ENCODE results near the gene DNASE2B.

Gene DNASE2B

DNA sequence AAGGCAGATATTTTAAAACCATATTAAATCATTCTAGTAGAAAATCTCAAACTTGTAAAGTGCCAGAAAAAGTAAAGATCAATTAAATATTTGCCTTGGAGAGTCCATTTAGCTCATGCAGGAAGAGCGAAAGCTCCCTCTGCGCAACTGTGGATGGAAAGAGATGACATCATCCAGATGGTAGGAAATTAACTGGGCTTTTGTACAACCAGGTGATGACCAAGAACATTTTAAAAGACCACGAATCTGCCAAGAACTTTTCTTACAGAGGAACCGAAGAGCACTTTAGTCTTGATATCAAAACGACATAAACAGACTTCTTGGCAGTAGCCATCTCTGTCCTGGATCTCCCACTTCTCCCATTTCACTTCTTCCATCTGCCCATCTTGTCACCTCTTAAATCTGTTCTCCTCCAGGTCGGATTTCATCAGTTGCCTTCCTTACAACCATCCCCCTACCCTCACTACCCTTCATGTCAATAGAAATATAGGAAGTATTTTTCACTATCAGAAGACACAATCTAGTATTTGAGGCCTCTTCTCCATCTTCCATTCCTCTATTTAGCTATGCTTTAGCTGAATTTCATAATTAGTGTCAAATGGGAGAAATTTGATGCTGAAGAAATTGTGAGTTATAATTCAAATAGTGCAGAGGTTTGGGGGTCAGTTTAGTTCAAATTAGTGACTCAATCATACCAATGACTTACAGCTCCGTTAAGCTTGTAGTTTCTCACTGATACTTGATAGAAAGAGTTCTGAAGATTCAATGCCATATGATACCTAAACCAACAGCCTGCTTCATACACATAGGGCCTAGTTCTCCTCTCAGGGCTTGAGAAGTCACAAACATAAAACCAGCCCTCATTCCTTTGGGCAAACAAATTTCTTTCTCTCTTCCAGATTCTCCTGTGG is 22.0 kb upstream of the DNASE2B start:
- Histone ChIP-seq H3K27me3 (ENCODE audit: control insufficient read depth in 1 of 2, insufficient read depth in 2 of 2, low read length in 2 of 2) (no peaks in the 10 kb centered on the region), H3K4me3 (ENCODE audit: low read depth in 1 of 2, low read length in 2 of 2) (no peak overlapping the region), H3K27ac (ENCODE audit: low read depth, low read length) (no peak overlapping the region), H3K9ac (ENCODE audit: low read length) (no peak overlapping the region), H3K4me1 (ENCODE audit: insufficient read depth, low read length) (peaks cover 22% of the 10 kb centered on the region), H3K9me3 (ENCODE audit: low read length) (no peaks in the 10 kb centered on the region), H3K36me3 (ENCODE audit: insufficient read depth, low read length) (no peaks in the 10 kb centered on the region)

DNA sequence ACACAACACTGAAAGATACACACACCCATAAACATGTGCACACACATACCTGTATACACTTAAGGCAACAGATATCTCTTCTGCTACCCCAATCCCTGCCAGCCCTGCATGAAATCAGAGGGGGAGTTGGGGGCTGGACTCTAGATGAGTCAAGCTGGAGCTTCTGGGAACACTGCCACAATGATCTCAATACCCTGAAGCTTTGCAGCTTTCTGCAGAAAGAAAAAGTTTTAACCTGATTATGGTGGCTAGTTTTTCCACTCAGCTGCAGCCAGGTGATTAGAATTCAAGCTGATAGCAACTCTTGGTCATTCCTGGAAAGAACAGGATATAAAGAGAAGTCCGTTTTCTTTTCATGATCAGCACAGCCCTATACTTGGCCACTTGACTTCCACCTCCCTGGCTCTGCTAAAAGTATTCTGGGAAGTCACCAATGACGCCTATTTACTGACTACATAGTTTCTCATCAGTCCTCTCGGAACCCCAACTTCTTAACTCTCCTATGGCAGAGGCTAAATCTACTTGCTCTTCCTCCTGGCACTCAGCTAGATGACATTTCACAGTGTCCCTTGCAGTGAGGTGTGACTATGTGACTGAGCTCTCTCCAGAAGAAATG is 20.7 kb upstream of the DNASE2B start:
- no peaks in the 10 kb centered on the region for H3K27me3 ChIP-seq (ENCODE audit: control insufficient read depth in 1 of 2, insufficient read depth in 2 of 2, low read length in 2 of 2)
- peaks cover 22% of the 10 kb centered on the region for H3K4me1 ChIP-seq (ENCODE audit: insufficient read depth, low read length)
- no peak overlapping the region for H3K9ac ChIP-seq (ENCODE audit: low read length)
- H3K27ac ChIP-seq (ENCODE audit: low read depth, low read length) = no peak overlapping the region
- H3K4me3 ChIP-seq (ENCODE audit: low read depth in 1 of 2, low read length in 2 of 2) = no peak overlapping the region
- H3K9me3 ChIP-seq (ENCODE audit: low read length) = no peaks in the 10 kb centered on the region
- no peaks in the 10 kb centered on the region for H3K36me3 ChIP-seq (ENCODE audit: insufficient read depth, low read length)

DNA sequence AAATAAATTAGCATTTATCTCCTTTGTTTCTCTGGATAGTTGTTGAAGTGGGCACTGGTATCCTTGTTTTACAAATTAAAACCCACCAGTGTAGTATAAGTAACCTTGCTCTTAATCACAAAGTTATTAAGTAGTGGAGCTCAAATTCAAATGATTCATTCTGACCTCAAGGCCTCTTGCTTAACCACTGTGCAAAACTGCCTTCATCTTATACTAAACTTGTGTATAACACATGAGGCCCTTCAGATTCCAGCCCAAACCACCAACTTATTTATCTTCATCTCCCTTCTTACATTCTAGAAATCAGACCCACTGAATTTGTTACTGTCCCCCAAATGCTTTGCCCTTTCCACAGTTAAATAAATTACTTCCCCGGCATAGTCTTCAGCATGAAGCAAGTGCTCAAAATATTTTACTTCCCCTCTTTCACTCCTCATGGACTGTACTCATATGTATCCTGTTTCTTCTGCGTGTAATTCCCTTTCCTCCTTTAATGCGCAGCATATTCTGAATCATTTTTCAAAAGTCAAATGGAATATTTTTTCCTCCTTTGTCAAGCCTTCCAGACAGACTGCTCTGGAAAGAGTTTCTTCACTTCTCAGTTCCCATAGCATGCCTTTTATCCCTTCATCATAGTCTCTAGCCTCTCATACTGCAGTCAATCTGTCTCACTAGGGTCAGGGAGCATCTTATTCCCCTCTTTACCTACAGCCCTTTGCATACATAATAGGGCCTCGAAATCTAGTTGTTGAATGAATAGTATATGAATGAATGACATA is 19.0 kb upstream of the DNASE2B start:
- no peaks in the 10 kb centered on the region for H3K27me3 ChIP-seq (ENCODE audit: control insufficient read depth in 1 of 2, insufficient read depth in 2 of 2, low read length in 2 of 2)
- H3K4me3 ChIP-seq (ENCODE audit: low read depth in 1 of 2, low read length in 2 of 2) = no peak overlapping the region
- H3K36me3 ChIP-seq (ENCODE audit: insufficient read depth, low read length) = no peaks in the 10 kb centered on the region
- no peak overlapping the region for H3K9ac ChIP-seq (ENCODE audit: low read length)
- H3K4me1 ChIP-seq (ENCODE audit: insufficient read depth, low read length) = peaks cover 22% of the 10 kb centered on the region
- no peak overlapping the region for H3K27ac ChIP-seq (ENCODE audit: low read depth, low read length)
- H3K9me3 ChIP-seq (ENCODE audit: low read length) = no peaks in the 10 kb centered on the region

DNA sequence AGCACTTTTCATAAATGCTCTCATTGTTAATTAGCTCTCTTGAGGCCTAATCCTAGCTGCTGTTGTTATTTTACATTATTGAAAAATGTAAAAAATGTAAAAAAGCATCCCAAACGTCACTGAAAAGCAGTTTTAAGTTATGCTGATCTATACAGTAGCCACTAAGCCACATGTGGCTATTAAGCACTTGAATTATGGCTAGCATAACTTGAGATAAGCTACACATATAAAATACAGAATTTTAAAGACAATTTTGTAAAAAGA is 18.4 kb upstream of the DNASE2B start:
- Histone ChIP-seq H3K36me3 (ENCODE audit: insufficient read depth, low read length) (no peaks in the 10 kb centered on the region), H3K4me1 (ENCODE audit: insufficient read depth, low read length) (peaks cover 18% of the 10 kb centered on the region), H3K9me3 (ENCODE audit: low read length) (no peaks in the 10 kb centered on the region), H3K27me3 (ENCODE audit: control insufficient read depth in 1 of 2, insufficient read depth in 2 of 2, low read length in 2 of 2) (no peaks in the 10 kb centered on the region), H3K27ac (ENCODE audit: low read depth, low read length) (no peak overlapping the region), H3K9ac (ENCODE audit: low read length) (no peak overlapping the region), H3K4me3 (ENCODE audit: low read depth in 1 of 2, low read length in 2 of 2) (no peak overlapping the region)

DNA sequence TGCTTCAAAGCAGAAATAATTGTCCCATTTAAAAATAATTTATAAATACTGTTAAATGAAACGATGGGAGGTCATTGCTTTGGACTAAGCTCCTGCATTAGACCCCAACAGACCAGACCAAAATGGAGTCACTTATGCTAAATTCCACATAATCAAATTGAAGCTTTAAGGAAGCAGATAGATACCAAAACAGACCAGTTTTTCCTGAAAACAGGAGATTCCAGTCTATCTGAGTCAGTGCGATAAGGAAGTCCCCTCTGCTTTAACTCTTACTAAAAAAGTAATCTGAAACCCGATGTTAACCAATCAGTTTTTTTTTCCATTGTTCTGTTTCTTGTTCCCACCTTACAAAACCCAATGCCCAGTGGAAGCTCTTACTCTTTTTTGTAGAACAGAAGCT is 16.2 kb upstream of the DNASE2B start:
- peaks cover 8% of the 10 kb centered on the region for H3K4me1 ChIP-seq (ENCODE audit: insufficient read depth, low read length)
- H3K27me3 ChIP-seq (ENCODE audit: control insufficient read depth in 1 of 2, insufficient read depth in 2 of 2, low read length in 2 of 2) = no peaks in the 10 kb centered on the region
- no peaks in the 10 kb centered on the region for H3K36me3 ChIP-seq (ENCODE audit: insufficient read depth, low read length)
- H3K4me3 ChIP-seq (ENCODE audit: low read depth in 1 of 2, low read length in 2 of 2) = no peak overlapping the region
- H3K9me3 ChIP-seq (ENCODE audit: low read length) = no peaks in the 10 kb centered on the region
- H3K9ac ChIP-seq (ENCODE audit: low read length) = no peak overlapping the region
- H3K27ac ChIP-seq (ENCODE audit: low read depth, low read length) = no peak overlapping the region

DNA sequence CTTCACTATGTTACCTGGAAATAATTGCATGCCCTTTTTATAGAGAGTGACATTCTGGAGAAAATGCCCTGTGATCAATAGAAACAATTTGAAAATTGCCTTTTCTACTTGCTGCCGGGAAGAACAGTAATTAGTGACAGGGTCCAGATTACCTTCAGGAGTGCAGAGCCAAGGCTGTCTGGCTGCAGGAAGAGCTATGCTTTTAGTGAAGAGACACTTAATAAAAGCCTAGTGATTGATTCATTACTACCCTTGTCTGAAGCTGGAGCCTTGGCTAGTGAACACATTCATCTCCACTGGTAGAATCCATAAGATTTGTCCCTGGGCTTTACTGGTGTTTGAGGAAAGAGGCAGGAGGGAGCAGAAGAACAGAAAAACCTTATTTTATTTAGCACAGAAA is 12.9 kb upstream of the DNASE2B start:
- Histone ChIP-seq H3K9me3 (ENCODE audit: low read length) (no peaks in the 10 kb centered on the region), H3K9ac (ENCODE audit: low read length) (no peak overlapping the region), H3K4me3 (ENCODE audit: low read depth in 1 of 2, low read length in 2 of 2) (no peak overlapping the region), H3K4me1 (ENCODE audit: insufficient read depth, low read length) (no peaks in the 10 kb centered on the region), H3K27me3 (ENCODE audit: control insufficient read depth in 1 of 2, insufficient read depth in 2 of 2, low read length in 2 of 2) (no peaks in the 10 kb centered on the region), H3K36me3 (ENCODE audit: insufficient read depth, low read length) (no peaks in the 10 kb centered on the region), H3K27ac (ENCODE audit: low read depth, low read length) (no peak overlapping the region)

DNA sequence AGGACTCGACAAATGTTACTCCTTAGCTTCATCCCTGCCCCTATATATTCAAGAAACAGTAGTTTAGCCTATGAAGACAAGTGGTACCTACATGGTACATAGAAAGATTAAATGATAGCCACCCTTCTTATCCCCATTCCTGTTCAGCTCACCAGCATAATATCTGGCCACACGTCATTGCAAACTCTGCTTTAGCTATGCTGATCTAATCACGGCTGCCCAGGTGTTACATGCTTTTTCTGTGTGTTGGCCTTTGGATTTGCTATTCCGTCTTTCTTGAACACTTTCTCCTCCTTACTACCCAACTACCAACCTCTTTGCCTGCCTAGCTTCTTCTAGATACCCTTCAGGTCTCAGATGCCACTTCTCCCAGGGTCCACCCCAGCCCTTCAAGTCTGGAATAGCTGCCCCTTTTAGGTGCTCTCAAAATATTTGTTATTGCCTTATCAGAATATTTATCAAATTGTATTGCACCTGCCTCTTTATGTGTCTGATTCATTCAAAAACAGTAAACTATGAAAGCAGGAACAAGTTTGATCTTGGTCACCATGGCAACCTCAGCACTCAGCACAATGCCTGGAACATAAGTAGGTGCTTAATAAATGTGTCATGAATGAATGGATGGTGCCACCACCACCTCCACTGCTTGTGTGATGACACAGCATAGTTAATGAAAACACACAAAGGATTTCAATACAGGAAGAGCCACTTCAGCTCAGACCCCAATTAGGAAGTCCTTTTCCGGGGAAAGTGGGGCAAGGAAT is 11.4 kb upstream of the DNASE2B start:
- no peak overlapping the region for H3K9ac ChIP-seq (ENCODE audit: low read length)
- no peaks in the 10 kb centered on the region for H3K36me3 ChIP-seq (ENCODE audit: insufficient read depth, low read length)
- no peak overlapping the region for H3K4me3 ChIP-seq (ENCODE audit: low read depth in 1 of 2, low read length in 2 of 2)
- H3K4me1 ChIP-seq (ENCODE audit: insufficient read depth, low read length) = no peaks in the 10 kb centered on the region
- no peak overlapping the region for H3K27ac ChIP-seq (ENCODE audit: low read depth, low read length)
- no peaks in the 10 kb centered on the region for H3K27me3 ChIP-seq (ENCODE audit: control insufficient read depth in 1 of 2, insufficient read depth in 2 of 2, low read length in 2 of 2)
- no peaks in the 10 kb centered on the region for H3K9me3 ChIP-seq (ENCODE audit: low read length)

DNA sequence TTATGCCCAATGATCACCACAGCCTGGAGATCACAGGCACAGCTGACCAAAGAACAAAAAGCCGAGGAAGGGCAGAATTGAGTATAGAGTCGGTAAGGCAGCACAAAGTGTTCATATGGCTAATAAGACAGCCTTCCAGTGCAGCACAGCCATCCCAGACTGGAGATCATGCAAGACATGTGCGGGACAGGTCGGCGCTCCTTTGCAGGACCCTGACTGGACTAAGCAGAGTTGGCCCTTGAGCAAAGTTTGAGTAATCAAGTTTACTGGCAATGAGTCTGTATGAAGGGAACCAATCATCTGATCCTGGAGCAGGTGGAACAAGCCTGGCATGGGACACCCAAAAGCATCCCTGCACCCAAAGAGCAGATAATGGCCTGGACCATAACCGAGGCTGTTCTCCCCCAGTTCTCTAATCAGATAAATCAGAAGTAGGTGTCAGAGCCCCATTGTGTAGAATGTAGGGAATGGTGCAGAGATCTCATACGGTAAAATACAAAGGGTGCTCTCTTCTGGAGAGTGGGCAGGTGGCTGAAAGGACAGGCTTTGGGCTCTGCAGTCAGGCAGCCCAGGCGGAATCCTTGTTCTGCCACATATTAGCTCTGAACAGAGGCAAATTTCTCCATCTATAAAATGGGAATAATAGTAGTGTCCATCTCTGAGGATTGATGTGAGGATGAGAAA is 10.7 kb upstream of the DNASE2B start:
- no peaks in the 10 kb centered on the region for H3K27me3 ChIP-seq (ENCODE audit: control insufficient read depth in 1 of 2, insufficient read depth in 2 of 2, low read length in 2 of 2)
- no peak overlapping the region for H3K27ac ChIP-seq (ENCODE audit: low read depth, low read length)
- no peak overlapping the region for H3K4me3 ChIP-seq (ENCODE audit: low read depth in 1 of 2, low read length in 2 of 2)
- H3K4me1 ChIP-seq (ENCODE audit: insufficient read depth, low read length) = no peaks in the 10 kb centered on the region
- no peaks in the 10 kb centered on the region for H3K36me3 ChIP-seq (ENCODE audit: insufficient read depth, low read length)
- no peaks in the 10 kb centered on the region for H3K9me3 ChIP-seq (ENCODE audit: low read length)
- no peak overlapping the region for H3K9ac ChIP-seq (ENCODE audit: low read length)

DNA sequence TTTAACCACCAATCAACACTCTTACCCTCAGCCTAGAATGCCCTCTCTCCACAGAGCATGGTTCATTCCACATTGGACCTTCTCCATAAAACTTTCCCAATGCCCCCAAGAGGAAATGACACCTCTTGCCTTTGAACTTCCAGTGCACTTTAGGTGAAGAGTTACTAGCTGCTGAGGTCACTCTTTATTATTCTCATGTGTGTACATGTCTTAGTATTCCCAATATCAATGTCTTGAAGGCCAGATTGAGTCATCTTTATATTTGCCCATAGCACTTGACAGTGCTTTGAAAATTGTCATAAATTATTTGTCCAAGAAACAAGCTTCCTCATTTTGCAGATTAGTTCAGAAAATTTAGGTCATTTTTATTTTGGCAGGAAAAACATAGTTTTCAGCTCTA is 8.1 kb upstream of the DNASE2B start:
- Histone ChIP-seq H3K4me1 (ENCODE audit: insufficient read depth, low read length) (no peaks in the 10 kb centered on the region), H3K27me3 (ENCODE audit: control insufficient read depth in 1 of 2, insufficient read depth in 2 of 2, low read length in 2 of 2) (no peaks in the 10 kb centered on the region), H3K9me3 (ENCODE audit: low read length) (no peaks in the 10 kb centered on the region), H3K4me3 (ENCODE audit: low read depth in 1 of 2, low read length in 2 of 2) (no peak overlapping the region), H3K36me3 (ENCODE audit: insufficient read depth, low read length) (no peaks in the 10 kb centered on the region), H3K9ac (ENCODE audit: low read length) (no peak overlapping the region), H3K27ac (ENCODE audit: low read depth, low read length) (no peak overlapping the region)

DNA sequence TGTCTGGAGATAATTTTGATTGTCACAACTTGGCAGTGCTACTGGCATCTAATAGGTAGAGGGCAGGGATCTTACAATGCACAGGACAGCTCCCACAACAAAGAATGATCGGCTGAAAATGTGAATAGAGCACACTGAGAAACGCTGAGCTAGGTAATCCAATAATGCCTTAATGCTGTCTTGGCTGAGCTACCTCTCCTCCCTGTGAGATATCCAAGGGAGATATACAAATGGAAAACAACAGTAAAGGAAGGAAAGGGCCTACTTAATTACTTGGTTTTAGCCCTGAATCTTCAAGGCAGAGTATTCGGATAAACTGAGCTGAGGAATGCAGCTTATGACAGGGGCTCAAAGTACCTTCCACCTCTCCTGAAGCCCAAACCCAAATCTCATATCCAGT is 2.9 kb downstream of the DNASE2B start:
- H3K9ac ChIP-seq (ENCODE audit: low read length) = no peak overlapping the region
- H3K4me3 ChIP-seq (ENCODE audit: low read depth in 1 of 2, low read length in 2 of 2) = no peak overlapping the region
- no peaks in the 10 kb centered on the region for H3K4me1 ChIP-seq (ENCODE audit: insufficient read depth, low read length)
- H3K27me3 ChIP-seq (ENCODE audit: control insufficient read depth in 1 of 2, insufficient read depth in 2 of 2, low read length in 2 of 2) = no peaks in the 10 kb centered on the region
- no peaks in the 10 kb centered on the region for H3K9me3 ChIP-seq (ENCODE audit: low read length)
- H3K36me3 ChIP-seq (ENCODE audit: insufficient read depth, low read length) = no peaks in the 10 kb centered on the region
- no peak overlapping the region for H3K27ac ChIP-seq (ENCODE audit: low read depth, low read length)

DNA sequence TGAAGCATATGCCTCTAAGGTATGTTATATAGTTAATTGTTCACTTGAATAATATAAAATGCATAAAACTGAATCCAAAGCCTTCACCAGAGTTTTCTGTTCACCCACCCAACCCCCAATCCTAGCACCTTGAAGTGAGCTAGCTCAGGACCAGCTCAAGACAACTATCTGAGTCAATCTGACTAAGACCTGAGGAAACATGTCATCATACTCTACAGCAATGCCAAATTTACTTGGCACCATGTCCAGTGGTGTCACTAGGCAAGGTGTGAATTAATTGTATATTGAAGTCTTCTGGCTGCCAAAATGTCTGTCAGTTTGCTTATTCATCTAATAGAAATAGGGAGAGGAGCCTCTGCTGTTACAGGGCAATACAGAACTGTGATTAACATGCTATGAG is 3.8 kb downstream of the DNASE2B start:
- H3K27me3 ChIP-seq (ENCODE audit: control insufficient read depth in 1 of 2, insufficient read depth in 2 of 2, low read length in 2 of 2) = no peaks in the 10 kb centered on the region
- no peak overlapping the region for H3K27ac ChIP-seq (ENCODE audit: low read depth, low read length)
- H3K4me3 ChIP-seq (ENCODE audit: low read depth in 1 of 2, low read length in 2 of 2) = no peak overlapping the region
- H3K9me3 ChIP-seq (ENCODE audit: low read length) = no peaks in the 10 kb centered on the region
- H3K36me3 ChIP-seq (ENCODE audit: insufficient read depth, low read length) = no peaks in the 10 kb centered on the region
- H3K9ac ChIP-seq (ENCODE audit: low read length) = no peak overlapping the region
- H3K4me1 ChIP-seq (ENCODE audit: insufficient read depth, low read length) = no peaks in the 10 kb centered on the region

Measured in muscle layer of colon (tissue), 2 donors.